Testis (tissue), 2 donors: Measurements from ENCODE around the gene PTPRN2.

Experiments used
- POLR2A ChIP-seq: fragments of 450-650 bp; IDR thresholded peaks from one replicate; pipeline ENCODE4 v1.6.1; 2017; ENCODE audit warnings: antibody characterized with exemption, mild to moderate bottlenecking, moderate library complexity
- TF ChIP-seq, protein P1 (sequence below), 3 experiments: fragments of 450-650 bp in 2 of 3; fragments of 200-600 bp in 1 of 3; sonication (generic) in 1 of 3; IDR thresholded peaks; one replicate each; pipeline ENCODE4 v1.5.1; 2016 to 2019; ENCODE audit warnings: antibody characterized with exemption in 3 of 3, mild to moderate bottlenecking in 2 of 3, moderate library complexity in 1 of 3

- TF ChIP-seq, protein P1, sequence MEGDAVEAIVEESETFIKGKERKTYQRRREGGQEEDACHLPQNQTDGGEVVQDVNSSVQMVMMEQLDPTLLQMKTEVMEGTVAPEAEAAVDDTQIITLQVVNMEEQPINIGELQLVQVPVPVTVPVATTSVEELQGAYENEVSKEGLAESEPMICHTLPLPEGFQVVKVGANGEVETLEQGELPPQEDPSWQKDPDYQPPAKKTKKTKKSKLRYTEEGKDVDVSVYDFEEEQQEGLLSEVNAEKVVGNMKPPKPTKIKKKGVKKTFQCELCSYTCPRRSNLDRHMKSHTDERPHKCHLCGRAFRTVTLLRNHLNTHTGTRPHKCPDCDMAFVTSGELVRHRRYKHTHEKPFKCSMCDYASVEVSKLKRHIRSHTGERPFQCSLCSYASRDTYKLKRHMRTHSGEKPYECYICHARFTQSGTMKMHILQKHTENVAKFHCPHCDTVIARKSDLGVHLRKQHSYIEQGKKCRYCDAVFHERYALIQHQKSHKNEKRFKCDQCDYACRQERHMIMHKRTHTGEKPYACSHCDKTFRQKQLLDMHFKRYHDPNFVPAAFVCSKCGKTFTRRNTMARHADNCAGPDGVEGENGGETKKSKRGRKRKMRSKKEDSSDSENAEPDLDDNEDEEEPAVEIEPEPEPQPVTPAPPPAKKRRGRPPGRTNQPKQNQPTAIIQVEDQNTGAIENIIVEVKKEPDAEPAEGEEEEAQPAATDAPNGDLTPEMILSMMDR (IDR thresholded peaks at IDR 0.05) = no peak
- no peak for TF ChIP-seq POLR2A
Measured at GRCh38 chr7:158401826-158402225, 185.8 kb downstream of the PTPRN2 start.
